ENCODE data around the gene PPP2CA.

- TF ChIP-seq CTCF (IDR thresholded peaks at IDR 0.05; ENCODE audit: insufficient read depth, low read length, poor library complexity, severe bottlenecking) (no peak), EZH2phosphoT487 (conservative IDR thresholded peaks at IDR 0.05; ENCODE audit: low read length) (no peak)
Measured at GRCh38 chr5:134151723-134152122, 74.2 kb downstream of the PPP2CA start.
